Small intestine (tissue), 16 donors: ENCODE measurements around the gene OPN4. TPM values are rescaled to one million over a fixed set of nuclear protein-coding genes. Genes with fewer than 3 reads are reported as not detected.
"Not testable (repeated sequence)": the region's sequence is repeated elsewhere in the genome, so short reads cannot be mapped to it uniquely, and the experiment has no call there.

Experiments used
- DNase-seq, 2 donors: peaks; one replicate each; pipeline versions ENCODE4 v3.0.0 to v3.0.0-alpha.2; 2013
- FAIRE-seq: peaks from 2 replicates; lab custom pipeline; 2012; peaks lifted over from hg19 to GRCh38; lab: Jason Lieb, UNC
- H3K27ac ChIP-seq, 3 donors: one replicate each; pipeline ENCODE4 v1.5.1; 2013; ENCODE audit warnings: low read length in 2 of 3, mild to moderate bottlenecking in 2 of 3, control low read depth in 1 of 3, inconsistent platforms in 1 of 3, low read depth in 1 of 3, moderate library complexity in 1 of 3
- H3K27me3 ChIP-seq, 3 donors: one replicate each; pipeline ENCODE4 v1.6.1; 2013; ENCODE audit warnings: low read length in 3 of 3, inconsistent platforms in 1 of 3; ENCODE audit not compliant: control insufficient read depth in 3 of 3, insufficient read depth in 3 of 3
- H3K36me3 ChIP-seq, 3 donors: one replicate each; pipeline ENCODE4 v1.6.1; 2013; ENCODE audit warnings: low read length in 3 of 3, inconsistent platforms in 1 of 3, low read depth in 1 of 3, mild to moderate bottlenecking in 1 of 3, moderate library complexity in 1 of 3; ENCODE audit not compliant: control insufficient read depth in 3 of 3, insufficient read depth in 2 of 3
- H3K4me1 ChIP-seq, 3 donors: one replicate each; pipeline ENCODE4 v1.6.1; 2013; ENCODE audit warnings: low read length in 2 of 3, inconsistent platforms in 1 of 3, low read depth in 1 of 3, mild to moderate bottlenecking in 1 of 3, moderate library complexity in 1 of 3; ENCODE audit not compliant: control insufficient read depth in 3 of 3, insufficient read depth in 2 of 3
- H3K4me3 ChIP-seq, 3 donors: one replicate each; pipeline ENCODE4 v1.5.1; 2013; ENCODE audit warnings: low read length in 3 of 3, control low read depth in 1 of 3, inconsistent platforms in 1 of 3, low read depth in 1 of 3, mild to moderate bottlenecking in 1 of 3, moderate library complexity in 1 of 3
- H3K9me3 ChIP-seq, 2 donors: one replicate each; pipeline ENCODE4 v1.6.1; 2013; ENCODE audit warnings: low read depth in 1 of 2, low read length in 1 of 2; ENCODE audit not compliant: control insufficient read depth in 2 of 2, insufficient read depth in 1 of 2
- WGBS, 3 donors: extraction: QIAGEN DNeasy Blood & Tissue Kit; methylation state at CpG; one replicate each; pipeline ENCODE4 v1.1.7; 2013; 5-methylcytosine and 5-hydroxymethylcytosine counted together
- long read RNA-seq, 10 donors: transcript quantifications; one replicate each; lab custom pipeline, GENCODE V29; 2026
- polyA plus RNA-seq, 4 donors: library from polyadenylated mRNA; stranded (reverse) in 3 of 4; unstranded in 1 of 4; fragments of 200-250 nt in 3 of 4; fragments of 120-200 nt in 1 of 4; gene quantifications; one replicate each; pipeline versions ENCODE4 v1.2.1 to v1.2.3, GENCODE V29; 2013
- donor health status: healthy with polysubstance abuse.
- donor health status: control.
- donor health status: control.
- donor health status: Bipolar disorder and iron deficiency.
- donor health status: healthy.

The OPN4 gene
- under 1 TPM in 1 of 4 donors, not detected in 3; 0.07 TPM for polyA plus RNA-seq
- long read RNA-seq, donor 1: 0 reads
- long read RNA-seq, donor 2: 0 reads
- long read RNA-seq, donor 3: 0 reads
- long read RNA-seq, donor 4: 0 reads
- long read RNA-seq, donor 5: 0 reads
- long read RNA-seq, donor 6: 0 reads
- long read RNA-seq, donor 7: 0 reads
- long read RNA-seq, donor 8: 0 reads
- long read RNA-seq, donor 9: 0 reads
- long read RNA-seq, donor 10: 0 reads

GRCh38 chr10:86654411-86655172, at the start of gene OPN4:
Gene OPN4, plus strand, starts transcription at chr10:86654547. Its CDS starts 237 bp downstream, at chr10:86654784.
- H3K27ac ChIP-seq: no peak within 1 kb of the TSS
- 83 to 88% (median 84%) methylated on average over 17 of the region's 17 CpGs for WGBS, 3 donors
- H3K27me3 ChIP-seq: no peaks in the 10 kb centered on the region
- FAIRE-seq: no peak
- no peaks in the 10 kb centered on the region for H3K9me3 ChIP-seq
- H3K4me1 ChIP-seq: peaks cover 0 to 6% (median 0%) of the 10 kb centered on the region in 3 donors
- no peak for DNase-seq
- H3K36me3 ChIP-seq: no peaks in the 10 kb centered on the region
- H3K4me3 ChIP-seq: no peak within 1 kb of the TSS

DNA sequence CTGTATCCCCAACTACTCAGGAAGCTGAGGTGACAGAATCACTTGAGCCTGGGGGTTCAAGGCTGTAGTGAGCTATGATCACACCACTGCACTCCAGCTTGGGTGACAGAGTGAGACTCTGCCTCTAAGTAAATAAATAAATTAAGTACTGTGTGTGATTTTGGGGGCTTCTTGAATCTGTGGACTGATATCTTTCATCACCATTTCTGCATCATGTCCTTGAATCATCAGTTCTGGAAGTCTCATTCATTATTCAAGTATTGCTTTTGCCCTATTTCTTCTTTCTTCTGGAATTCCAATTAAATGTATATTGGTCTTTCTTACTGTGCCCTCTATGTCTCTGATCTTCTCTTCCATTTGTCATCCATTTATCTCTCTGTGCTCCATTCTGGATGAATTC, 46.7 kb upstream of the OPN4 start:
- DNase-seq (no peak), FAIRE-seq (no peak)
- H3K27ac ChIP-seq: no peak overlapping the region
- H3K4me3 ChIP-seq: no peak overlapping the region
- H3K36me3 ChIP-seq: no peaks in the 10 kb centered on the region
- H3K4me1 ChIP-seq: no peaks in the 10 kb centered on the region
- H3K27me3 ChIP-seq: no peaks in the 10 kb centered on the region
- peaks cover 0 to 3% of the 10 kb centered on the region in 2 donors for H3K9me3 ChIP-seq

GRCh38 chr10:86609920-86610319, 44.4 kb upstream of the OPN4 start:
- no peak overlapping the region for H3K27ac ChIP-seq
- H3K9me3 ChIP-seq: peaks cover 0 to 3% of the 10 kb centered on the region in 2 donors
- FAIRE-seq (no peak), DNase-seq (no peak)
- no peaks in the 10 kb centered on the region for H3K27me3 ChIP-seq
- H3K4me3 ChIP-seq: no peak overlapping the region
- no peaks in the 10 kb centered on the region for H3K4me1 ChIP-seq
- no peaks in the 10 kb centered on the region for H3K36me3 ChIP-seq

GRCh38 chr10:86611386-86611785, 43.0 kb upstream of the OPN4 start:
- Histone ChIP-seq H3K4me1 (no peaks in the 10 kb centered on the region), H3K9me3 (peaks cover 0 to 3% of the 10 kb centered on the region in 2 donors), H3K27me3 (no peaks in the 10 kb centered on the region), H3K36me3 (no peaks in the 10 kb centered on the region), H3K27ac (no peak overlapping the region), H3K4me3 (no peak overlapping the region)
- WGBS, 3 donors: 83 to 100% (median 95%) methylated on average over 1 of the region's 1 CpG
- DNase-seq (no peak), FAIRE-seq (no peak)

DNA sequence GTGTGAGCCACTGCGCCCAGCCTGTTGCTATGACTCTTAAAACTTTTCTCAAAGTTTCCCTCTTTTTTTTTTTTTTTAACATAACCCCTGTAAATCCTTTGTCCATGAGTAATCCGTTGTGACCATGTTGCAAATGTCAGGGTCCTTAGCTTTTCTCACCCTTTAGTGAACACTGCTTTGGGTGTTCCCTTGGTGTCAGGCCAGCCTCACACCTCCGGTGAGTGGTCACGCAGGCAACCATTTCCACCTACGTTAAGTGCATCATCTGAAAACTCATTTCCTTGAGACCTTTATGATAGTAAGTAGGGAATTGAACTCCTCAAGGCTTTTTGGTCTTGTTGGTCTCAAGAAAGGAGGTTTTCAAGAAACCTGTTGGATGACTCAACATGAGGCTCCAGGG, 41.3 kb upstream of the OPN4 start:
- FAIRE-seq (no peak), DNase-seq (no peak)
- H3K4me3 ChIP-seq: no peak overlapping the region
- H3K9me3 ChIP-seq: no peaks in the 10 kb centered on the region
- WGBS, 3 donors: 82 to 93% (median 83%) methylated on average over 5 of the region's 5 CpGs
- no peak overlapping the region for H3K27ac ChIP-seq
- no peaks in the 10 kb centered on the region for H3K27me3 ChIP-seq
- no peaks in the 10 kb centered on the region for H3K4me1 ChIP-seq
- H3K36me3 ChIP-seq: no peaks in the 10 kb centered on the region

- H3K27me3 ChIP-seq: no peaks in the 10 kb centered on the region
- H3K27ac ChIP-seq: no peak overlapping the region
- H3K4me1 ChIP-seq: no peaks in the 10 kb centered on the region
- FAIRE-seq (no peak), DNase-seq (no peak)
- H3K9me3 ChIP-seq: no peaks in the 10 kb centered on the region
- WGBS, 3 donors: 85 to 92% (median 88%) methylated on average over 6 of the region's 6 CpGs
- no peaks in the 10 kb centered on the region for H3K36me3 ChIP-seq
- no peak overlapping the region for H3K4me3 ChIP-seq
Observed at GRCh38 chr10:86613905-86614304, 40.4 kb upstream of the OPN4 start.

GRCh38 chr10:86614853-86615252, 39.5 kb upstream of the OPN4 start:
- no peaks in the 10 kb centered on the region for H3K27me3 ChIP-seq
- no peaks in the 10 kb centered on the region for H3K9me3 ChIP-seq
- FAIRE-seq (no peak), DNase-seq (no peak)
- H3K27ac ChIP-seq: no peak overlapping the region
- H3K36me3 ChIP-seq: no peaks in the 10 kb centered on the region
- no peaks in the 10 kb centered on the region for H3K4me1 ChIP-seq
- H3K4me3 ChIP-seq: no peak overlapping the region
- WGBS, 3 donors: 78 to 80% (median 79%) methylated on average over 4 of the region's 4 CpGs

- DNase-seq, H3K27ac ChIP-seq, H3K4me1 ChIP-seq, H3K4me3 ChIP-seq, FAIRE-seq, H3K36me3 ChIP-seq, H3K9me3 ChIP-seq, H3K27me3 ChIP-seq: not testable (repeated sequence)
- WGBS, 3 donors: 76 to 100% (median 89%) methylated on average over 2 of the region's 2 CpGs
Observed at GRCh38 chr10:86617278-86617677, 37.1 kb upstream of the OPN4 start.
